Activated CD4-positive, alpha-beta memory T cell treated with anti-CD3 and anti-CD28 coated beads for 36 hours (primary cell): Measurements from ENCODE around the gene IL20. TPM values are rescaled to one million over a fixed set of nuclear protein-coding genes. Genes with fewer than 3 reads are reported as not detected.

Experiments
- CTCF ChIA-PET: fragments of 350-600 bp; sonication (Branson Sonifier 250); formaldehyde crosslinking; loops from one replicate; lab custom pipeline; 2021; ENCODE audit warnings: antibody characterized with exemption, inconsistent platforms; lab: Charles Lee
- POLR2A ChIA-PET: fragments of 350-600 bp; sonication (Branson Sonifier 250); formaldehyde crosslinking; loops from one replicate; lab custom pipeline; 2021; ENCODE audit warnings: antibody characterized with exemption; lab: Charles Lee
- DNase-seq: peaks from one replicate; pipeline ENCODE4 v3.0.0-alpha.2; 2020
- H3K27ac Mint-ChIP-seq: one replicate; pipeline ENCODE4 v1.8.0; 2021; ENCODE audit warnings: mixed read lengths
- H3K27me3 Mint-ChIP-seq: one replicate; pipeline ENCODE4 v1.8.0; 2021; ENCODE audit warnings: mixed read lengths
- H3K36me3 Mint-ChIP-seq: one replicate; pipeline ENCODE4 v1.8.0; 2021; ENCODE audit warnings: mixed read lengths
- H3K4me1 Mint-ChIP-seq: one replicate; pipeline ENCODE4 v1.8.0; 2021; ENCODE audit warnings: low read depth, mixed read lengths
- H3K4me3 Mint-ChIP-seq: one replicate; pipeline ENCODE4 v1.8.0; 2021; ENCODE audit warnings: mild to moderate bottlenecking, mixed read lengths
- H3K9me3 Mint-ChIP-seq: one replicate; pipeline ENCODE4 v1.8.0; 2021; ENCODE audit warnings: mixed read lengths
- intact Hi-C: fragments of 100-400 bp; cut with micrococcal nuclease; formaldehyde crosslinking; loops from one replicate; pipeline ENCODE4 v1.15.1; 2023
- total RNA-seq, 2 experiments: library from RNA; stranded (reverse); gene quantifications; one replicate each; pipeline ENCODE4 v1.2.3, GENCODE V29; 2021

The IL20 gene
- total RNA-seq, 2 experiments from 2014 or later, result not detected

DNA sequence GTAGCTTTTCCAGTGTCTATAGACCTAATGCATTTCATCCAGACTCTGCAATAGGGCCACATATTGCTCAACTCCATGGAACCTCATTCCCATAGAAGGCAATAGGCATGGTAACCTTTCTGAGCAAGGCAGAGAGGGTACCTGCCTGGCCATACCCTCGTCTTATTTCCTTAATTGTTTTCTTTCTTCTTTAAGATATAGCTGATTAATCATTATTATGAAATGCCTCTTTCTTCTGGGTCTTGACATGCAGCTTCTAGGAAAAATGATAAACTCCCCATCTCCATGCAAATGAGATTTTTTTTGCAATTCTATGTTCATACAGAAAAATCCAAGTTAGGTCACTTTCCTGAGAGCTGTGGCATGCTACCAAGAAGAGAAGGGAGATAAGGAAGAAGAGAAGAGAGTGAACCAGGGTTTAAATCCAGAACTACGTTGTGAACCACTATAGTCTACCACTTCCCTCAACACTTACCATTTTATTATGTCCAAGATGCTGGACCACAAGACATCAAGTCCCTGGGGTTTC is 33.0 kb upstream of the IL20 start:
- intact Hi-C loops, result no loop called here
- H3K9me3 Mint-ChIP-seq, result no peaks in the 10 kb centered on the region
- no peak overlapping the region for H3K4me3 Mint-ChIP-seq
- no peak for DNase-seq
- ChIA-PET POLR2A (interaction anchor here (0.7 kb wide), 1 partner anchor 85 kb away, joined by 4 read pairs; no protein-coding TSS in a partner anchor), CTCF (interaction anchor here (0.7 to 1.8 kb wide), 6 partner anchors 29 to 168 kb away, joined by 3 to 8 read pairs (median 3); partner anchors contain the start of gene IL20)
- H3K27me3 Mint-ChIP-seq, result peaks cover 6% of the 10 kb centered on the region
- H3K4me1 Mint-ChIP-seq, result peaks cover 13% of the 10 kb centered on the region
- no peak overlapping the region for H3K27ac Mint-ChIP-seq
- no peaks in the 10 kb centered on the region for H3K36me3 Mint-ChIP-seq

GRCh38 chr1:206833106-206833680 is 32.2 kb upstream of the IL20 start:
- ChIA-PET CTCF (interaction anchor here (1.2 kb wide), 1 partner anchor 79 kb away, joined by 8 read pairs; no protein-coding TSS in a partner anchor), POLR2A (no interaction called here)
- DNase-seq, result no peak
- Mint-ChIP-seq H3K27me3 (peaks cover 7% of the 10 kb centered on the region), H3K4me3 (no peak overlapping the region), H3K9me3 (no peaks in the 10 kb centered on the region), H3K36me3 (no peaks in the 10 kb centered on the region), H3K27ac (no peak overlapping the region), H3K4me1 (peaks cover 13% of the 10 kb centered on the region)
- intact Hi-C loops, result no loop called here

GRCh38 chr1:206833801-206834200 is 31.6 kb upstream of the IL20 start:
- no peak for DNase-seq
- H3K4me1 Mint-ChIP-seq, result peaks cover 12% of the 10 kb centered on the region
- no peaks in the 10 kb centered on the region for H3K36me3 Mint-ChIP-seq
- H3K27ac Mint-ChIP-seq, result no peak overlapping the region
- H3K9me3 Mint-ChIP-seq, result no peaks in the 10 kb centered on the region
- H3K27me3 Mint-ChIP-seq, result peaks cover 7% of the 10 kb centered on the region
- intact Hi-C loops, result no loop called here
- ChIA-PET POLR2A (no interaction called here), CTCF (interaction anchor here (0.8 kb wide), 1 partner anchor 99 kb away, joined by 3 read pairs; no protein-coding TSS in a partner anchor)
- no peak overlapping the region for H3K4me3 Mint-ChIP-seq

- CTCF ChIA-PET, result interaction anchor here (0.8 kb wide), 1 partner anchor 100 kb away, joined by 3 read pairs; no protein-coding TSS in a partner anchor
Measured at GRCh38 chr1:206834217-206834616, 31.2 kb upstream of the IL20 start.

DNA sequence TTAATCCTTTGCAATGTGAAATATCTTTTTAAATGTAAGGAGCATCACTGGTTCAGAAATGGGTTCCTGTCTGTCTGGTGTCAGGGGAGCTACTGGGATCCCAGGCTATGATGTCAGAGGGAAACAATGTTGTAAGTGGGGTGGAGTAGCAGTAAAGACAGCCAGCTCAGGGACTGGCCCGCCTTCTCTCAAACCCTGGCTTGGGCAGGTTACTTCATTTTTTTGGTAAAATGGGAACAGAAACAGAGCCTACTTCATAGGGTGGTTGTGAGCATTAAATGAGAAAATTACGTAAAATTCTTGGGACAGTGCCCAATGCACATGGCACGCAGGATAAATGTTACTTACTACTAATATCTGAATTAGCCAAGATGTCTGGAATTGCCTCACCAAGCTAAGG is 30.7 kb upstream of the IL20 start:
- no peak for DNase-seq
- no peak overlapping the region for H3K4me3 Mint-ChIP-seq
- intact Hi-C loops, result no loop called here
- no peaks in the 10 kb centered on the region for H3K36me3 Mint-ChIP-seq
- peaks cover 3% of the 10 kb centered on the region for H3K4me1 Mint-ChIP-seq
- ChIA-PET CTCF (interaction anchor here (1.2 to 1.8 kb wide), 3 partner anchors 25 to 147 kb away, joined by 3 to 5 read pairs (median 4); partner anchors contain the start of gene IL20), POLR2A (no interaction called here)
- peaks cover 7% of the 10 kb centered on the region for H3K27me3 Mint-ChIP-seq
- H3K27ac Mint-ChIP-seq, result no peak overlapping the region
- no peaks in the 10 kb centered on the region for H3K9me3 Mint-ChIP-seq

More at GRCh38 chr1:206834217-206834616, 31.2 kb upstream of the IL20 start:
- H3K27ac Mint-ChIP-seq, result no peak overlapping the region
- H3K36me3 Mint-ChIP-seq, result no peaks in the 10 kb centered on the region
- no peak for DNase-seq
- intact Hi-C loops, result no loop called here
- no peaks in the 10 kb centered on the region for H3K9me3 Mint-ChIP-seq
- peaks cover 7% of the 10 kb centered on the region for H3K4me1 Mint-ChIP-seq
- H3K27me3 Mint-ChIP-seq, result peaks cover 7% of the 10 kb centered on the region
- H3K4me3 Mint-ChIP-seq, result no peak overlapping the region
- POLR2A ChIA-PET, result no interaction called here

DNA sequence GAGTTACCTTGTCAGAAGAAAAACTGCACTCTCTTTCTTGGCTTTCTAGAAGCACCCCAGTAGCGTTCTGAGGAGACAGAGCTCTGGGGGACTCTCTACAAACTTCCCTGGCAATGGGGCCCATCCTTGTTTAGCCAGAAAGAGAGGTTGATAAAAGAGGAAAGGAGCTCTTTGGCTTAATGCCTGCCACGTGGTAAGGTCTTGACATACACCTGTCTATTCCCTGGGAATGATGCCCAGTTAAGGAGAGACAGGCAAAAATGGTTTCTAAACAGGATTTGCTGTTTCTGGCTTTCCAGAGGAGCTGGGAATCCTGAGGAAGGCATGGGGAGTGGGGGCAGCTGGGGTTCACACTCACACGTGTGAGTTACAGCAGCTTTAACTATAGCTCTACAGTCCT is 30.2 kb upstream of the IL20 start:
- no peak for DNase-seq
- no peaks in the 10 kb centered on the region for H3K36me3 Mint-ChIP-seq
- POLR2A ChIA-PET, result interaction anchor here (0.5 kb wide), 1 partner anchor 74 kb away, joined by 5 read pairs; no protein-coding TSS in a partner anchor

DNA sequence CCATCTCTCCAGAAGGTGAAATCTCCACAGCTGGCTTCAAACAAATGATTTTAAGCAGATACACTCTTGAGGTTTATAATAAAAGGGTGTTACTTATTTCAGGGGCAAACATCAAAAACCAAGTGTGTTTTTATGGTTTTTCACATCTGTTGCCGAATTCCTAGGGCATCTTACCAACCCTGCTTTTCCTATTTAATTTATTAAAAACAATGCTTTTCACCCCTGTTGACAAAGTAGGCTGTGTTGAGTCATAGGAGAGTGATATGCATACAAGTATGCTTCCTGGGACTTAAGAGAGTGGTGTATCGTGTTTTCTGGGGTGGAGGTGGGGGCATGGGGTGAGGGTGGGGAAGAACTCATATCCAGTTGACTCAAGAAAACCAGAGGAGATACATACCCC is 29.3 kb upstream of the IL20 start:
- POLR2A ChIA-PET, result no interaction called here
- no peak overlapping the region for H3K4me3 Mint-ChIP-seq
- CTCF ChIA-PET, result interaction anchor here (1.2 to 1.8 kb wide), 2 partner anchors 27 to 29 kb away, joined by 4 to 5 read pairs; partner anchors contain the start of gene IL20
- H3K9me3 Mint-ChIP-seq, result no peaks in the 10 kb centered on the region
- no peaks in the 10 kb centered on the region for H3K36me3 Mint-ChIP-seq
- H3K27me3 Mint-ChIP-seq, result peaks cover 7% of the 10 kb centered on the region
- peaks cover 3% of the 10 kb centered on the region for H3K4me1 Mint-ChIP-seq
- H3K27ac Mint-ChIP-seq, result no peak overlapping the region
- DNase-seq, result no peak
- intact Hi-C loops, result no loop called here

More for the DNA sequence above, 30.2 kb upstream of the IL20 start:
- H3K9me3 Mint-ChIP-seq, result no peaks in the 10 kb centered on the region
- H3K4me1 Mint-ChIP-seq, result no peaks in the 10 kb centered on the region
- no peak overlapping the region for H3K4me3 Mint-ChIP-seq
- H3K27me3 Mint-ChIP-seq, result peaks cover 7% of the 10 kb centered on the region
- intact Hi-C loops, result no loop called here
- CTCF ChIA-PET, result interaction anchor here (0.7 to 1.8 kb wide), 5 partner anchors 26 to 147 kb away, joined by 3 to 5 read pairs (median 3); partner anchors contain the start of gene IL20
- no peak overlapping the region for H3K27ac Mint-ChIP-seq

GRCh38 chr1:206839006-206839560 is 26.3 kb upstream of the IL20 start:
- no peak overlapping the region for H3K27ac Mint-ChIP-seq
- intact Hi-C loops, result no loop called here
- ChIA-PET CTCF (interaction anchor here (1.0 to 1.4 kb wide), 2 partner anchors 18 to 73 kb away, joined by 3 read pairs; no protein-coding TSS in a partner anchor), POLR2A (no interaction called here)
- no peaks in the 10 kb centered on the region for H3K36me3 Mint-ChIP-seq
- H3K9me3 Mint-ChIP-seq, result no peaks in the 10 kb centered on the region
- DNase-seq, result no peak
- no peak overlapping the region for H3K4me3 Mint-ChIP-seq
- peaks cover 7% of the 10 kb centered on the region for H3K27me3 Mint-ChIP-seq
- H3K4me1 Mint-ChIP-seq, result peaks cover 3% of the 10 kb centered on the region

DNA sequence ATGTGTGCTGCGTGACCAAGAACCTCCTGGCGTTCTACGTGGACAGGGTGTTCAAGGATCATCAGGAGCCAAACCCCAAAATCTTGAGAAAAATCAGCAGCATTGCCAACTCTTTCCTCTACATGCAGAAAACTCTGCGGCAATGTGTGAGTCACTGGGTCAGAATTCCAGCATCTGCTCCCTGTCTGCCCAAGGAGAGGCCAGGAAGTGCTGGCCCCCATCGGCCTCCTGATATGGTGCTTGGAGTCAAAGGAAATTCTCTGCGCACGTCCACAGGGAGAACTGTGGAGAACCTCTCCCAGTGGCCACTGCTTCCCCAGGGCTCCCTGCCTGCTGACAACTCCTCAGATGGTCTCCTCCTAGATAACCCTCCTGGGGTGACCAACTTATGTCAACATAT is 25.6 kb upstream of the IL20 start:
- no peak overlapping the region for H3K4me3 Mint-ChIP-seq
- H3K27me3 Mint-ChIP-seq, result peaks cover 7% of the 10 kb centered on the region
- H3K4me1 Mint-ChIP-seq, result peaks cover 3% of the 10 kb centered on the region
- DNase-seq, result no peak
- POLR2A ChIA-PET, result no interaction called here
- CTCF ChIA-PET, result interaction anchor here (1.0 kb wide), 1 partner anchor 18 kb away, joined by 3 read pairs; no protein-coding TSS in a partner anchor
- no peaks in the 10 kb centered on the region for H3K36me3 Mint-ChIP-seq
- no peaks in the 10 kb centered on the region for H3K9me3 Mint-ChIP-seq
- no peak overlapping the region for H3K27ac Mint-ChIP-seq
- intact Hi-C loops, result no loop called here

DNA sequence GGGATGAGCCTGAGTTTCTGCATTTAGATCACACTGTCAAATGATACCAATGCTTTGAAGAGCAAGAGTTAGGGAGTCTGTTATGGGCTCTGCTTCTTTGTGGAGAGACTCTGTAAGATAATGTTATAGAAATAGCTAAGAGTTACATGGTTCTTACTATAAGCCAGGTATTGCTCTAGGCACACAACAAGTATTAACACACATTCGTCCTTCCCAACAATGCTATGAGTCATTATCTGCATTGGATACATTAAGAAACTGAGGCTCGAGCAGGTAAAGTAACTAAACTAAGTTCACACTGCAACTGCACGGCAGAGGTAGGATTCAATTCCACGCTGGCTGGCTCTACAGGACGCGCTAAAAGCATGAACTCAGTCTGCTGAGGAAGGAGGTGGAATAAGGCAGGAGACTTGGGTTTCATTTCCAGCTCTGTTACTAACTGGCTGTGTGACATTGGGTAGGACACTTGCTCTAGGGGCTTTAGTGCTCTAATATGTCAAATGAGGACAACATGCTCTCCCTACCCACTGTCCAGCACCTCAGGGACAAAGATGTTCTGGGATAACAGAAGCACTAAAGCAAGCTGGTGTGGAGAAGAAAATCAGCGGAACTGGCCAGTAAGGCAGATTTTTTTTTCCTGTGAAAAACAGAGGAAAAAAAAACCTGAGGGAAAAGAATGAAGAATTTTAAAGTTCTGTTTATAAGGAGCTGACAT is 23.7 kb upstream of the IL20 start:
- H3K4me1 Mint-ChIP-seq, result peaks cover 3% of the 10 kb centered on the region
- no peak for DNase-seq
- H3K4me3 Mint-ChIP-seq, result no peak overlapping the region
- H3K27me3 Mint-ChIP-seq, result peaks cover 5% of the 10 kb centered on the region
- no peak overlapping the region for H3K27ac Mint-ChIP-seq
- ChIA-PET CTCF (interaction anchor here (1.4 kb wide), 1 partner anchor 24 kb away, joined by 5 read pairs; the partner anchor contains the start of gene IL20), POLR2A (interaction anchor here (0.6 kb wide), 1 partner anchor 120 kb away, joined by 3 read pairs; no protein-coding TSS in a partner anchor)
- no peaks in the 10 kb centered on the region for H3K9me3 Mint-ChIP-seq
- intact Hi-C loops, result no loop called here
- H3K36me3 Mint-ChIP-seq, result no peaks in the 10 kb centered on the region

DNA sequence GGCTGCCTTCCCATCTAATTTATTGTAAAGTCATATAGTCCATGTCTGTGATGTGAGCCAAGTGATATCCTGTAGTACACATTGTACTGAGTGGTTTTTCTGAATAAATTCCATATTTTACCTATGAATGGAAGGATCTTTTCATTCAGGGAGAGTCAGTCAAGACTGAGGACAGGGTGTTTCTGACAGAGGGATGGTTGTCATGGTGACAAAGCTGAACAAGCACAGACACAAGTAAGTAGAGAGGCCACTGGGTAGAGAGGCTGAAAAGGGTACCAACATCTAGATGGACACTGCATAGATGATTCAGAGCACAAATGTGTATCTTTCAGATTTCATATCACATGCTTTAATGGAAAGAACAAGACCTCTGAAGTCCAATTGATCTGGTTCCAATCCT is 22.6 kb upstream of the IL20 start:
- Mint-ChIP-seq H3K9me3 (no peaks in the 10 kb centered on the region), H3K4me1 (peaks cover 3% of the 10 kb centered on the region), H3K27ac (no peak overlapping the region), H3K27me3 (peaks cover 2% of the 10 kb centered on the region), H3K36me3 (no peaks in the 10 kb centered on the region), H3K4me3 (no peak overlapping the region)
- ChIA-PET CTCF (interaction anchor here (0.8 to 1.5 kb wide), 3 partner anchors 22 to 70 kb away, joined by 3 to 5 read pairs (median 3); partner anchors contain the start of gene IL20), POLR2A (no interaction called here)
- intact Hi-C loops, result no loop called here
- DNase-seq, result no peak
